Nephron (organoid): ENCODE measurements around the gene NPRL2.

Experiments used
- H3K27ac Mint-ChIP-seq, 3 experiments: 2 replicates each; pipeline ENCODE4 v1.8.0; 2020; ENCODE audit warnings: mixed read lengths in 3 of 3, mild to moderate bottlenecking in 2 of 3, moderate library complexity in 1 of 3
- H3K27me3 Mint-ChIP-seq: 2 replicates; pipeline ENCODE4 v1.8.0; 2021; ENCODE audit warnings: low read depth, mild to moderate bottlenecking, moderate library complexity, mixed read lengths
- H3K36me3 Mint-ChIP-seq: 2 replicates; pipeline ENCODE4 v1.8.0; 2020; ENCODE audit warnings: low read depth, mixed read lengths
- H3K4me1 Mint-ChIP-seq: 2 replicates; pipeline ENCODE4 v1.8.0; 2020; ENCODE audit warnings: mixed read lengths
- H3K4me3 Mint-ChIP-seq, 3 experiments: 2 replicates each; pipeline ENCODE4 v1.8.0; 2020; ENCODE audit warnings: mild to moderate bottlenecking in 3 of 3, mixed read lengths in 3 of 3, moderate library complexity in 2 of 3
- H3K9me3 Mint-ChIP-seq: 2 replicates; pipeline ENCODE4 v1.8.0; 2020; ENCODE audit warnings: mixed read lengths
- CTCF ChIP-seq, 3 experiments: fragments of 200-600 bp; sonication (generic); IDR thresholded peaks; one replicate each; pipeline ENCODE4 v1.5.0; 2021; ENCODE audit warnings: antibody characterized with exemption in 3 of 3; ENCODE audit not compliant: unreplicated experiment in 3 of 3

The NPRL2 gene

GRCh38 chr3:50297896-50298725, 52.5 kb downstream of the NPRL2 start:
- Mint-ChIP-seq H3K27ac (peak overlapping the region in 1 of 3 experiments; percentile 41), H3K9me3 (no peaks in the 10 kb centered on the region), H3K4me1 (peaks cover 16% of the 10 kb centered on the region), H3K36me3 (no peaks in the 10 kb centered on the region), H3K27me3 (no peaks in the 10 kb centered on the region), H3K4me3 (peak overlapping the region; percentile 91 to 99 (median 97))
- TF ChIP-seq CTCF (IDR thresholded peaks at IDR 0.05; ENCODE audit: unreplicated experiment in 3 of 3), result no peak

- Mint-ChIP-seq H3K4me3 (peak overlapping the region; percentile 91 to 99 (median 97)), H3K9me3 (no peaks in the 10 kb centered on the region), H3K36me3 (no peaks in the 10 kb centered on the region), H3K27ac (no peak overlapping the region), H3K27me3 (peaks cover 3% of the 10 kb centered on the region), H3K4me1 (peaks cover 22% of the 10 kb centered on the region)
- no peak for TF ChIP-seq CTCF (IDR thresholded peaks at IDR 0.05; ENCODE audit: unreplicated experiment in 3 of 3)
These were observed 53.2 kb downstream of the NPRL2 start for GRCh38 chr3:50297384-50297775.
